NCI-H2081 (cell line): ENCODE results near the gene PIN4.
"Not testable (repeated sequence)": the region's sequence is repeated elsewhere in the genome, so short reads cannot be mapped to it uniquely, and the experiment has no call there.

Source experiments
- DNase-seq, 2 experiments: peaks; one replicate each; lab custom pipeline; 2025; lab: John Stamatoyannopoulos, UW

Gene PIN4

GRCh38 chrX:72201836-72202536, 20.4 kb downstream of the PIN4 start:
- DNase-seq = no peak

- DNase-seq = no peak
These were observed 21.3 kb downstream of the PIN4 start for GRCh38 chrX:72202792-72203401.

- DNase-seq = no peak
These were observed 21.9 kb downstream of the PIN4 start for GRCh38 chrX:72203421-72203820.

- DNase-seq = no peak
These were observed 24.1 kb downstream of the PIN4 start for GRCh38 chrX:72205706-72206105.

GRCh38 chrX:72207366-72207765, 25.8 kb downstream of the PIN4 start:
- no peak for DNase-seq

- DNase-seq = no peak
These were observed 26.7 kb downstream of the PIN4 start for GRCh38 chrX:72208126-72208800.

- DNase-seq = no peak
These were observed 35.4 kb downstream of the PIN4 start for GRCh38 chrX:72216973-72217372.

GRCh38 chrX:72220375-72220774, 38.8 kb downstream of the PIN4 start:
- not testable (repeated sequence) for DNase-seq

GRCh38 chrX:72230290-72230689, 48.7 kb downstream of the PIN4 start:
- no peak for DNase-seq

- DNase-seq = no peak
These were observed 55.3 kb downstream of the PIN4 start for GRCh38 chrX:72236841-72237240.

- no peak for DNase-seq
These were observed 56.6 kb downstream of the PIN4 start for GRCh38 chrX:72238183-72238582.

- peak; percentile 78 to 86 for DNase-seq
These were observed 57.3 kb downstream of the PIN4 start, which contains the start of gene ERCC6L for GRCh38 chrX:72238721-72239475. TSS of gene ERCC6L (minus strand) at chrX:72239027. CDS start at chrX:72238911, 116 bp downstream.

GRCh38 chrX:72240976-72241375, 59.4 kb downstream of the PIN4 start:
- DNase-seq = no peak

GRCh38 chrX:72243472-72243871, 61.9 kb downstream of the PIN4 start:
- no peak for DNase-seq

GRCh38 chrX:72245461-72246089, 64.0 kb downstream of the PIN4 start:
- DNase-seq = peak; percentile 74 to 77

GRCh38 chrX:72247206-72247942, 65.8 kb downstream of the PIN4 start:
- DNase-seq = no peak
